K562 (cell line): ENCODE data around the gene MARCHF7.

Experiments
- EZH2 ChIP-seq: IDR thresholded peaks from 2 replicates; pipeline ENCODE4 v1.6.1; 2012; ENCODE audit warnings: low read depth, mild to moderate bottlenecking, inconsistent platforms, low read length, borderline replicate concordance
- POLR2A ChIP-seq: fragments of 450-650 bp; conservative IDR thresholded peaks from 2 replicates; pipeline ENCODE4 v1.6.1; 2016
- ZBTB33 ChIP-seq: sonication (generic); formaldehyde crosslinking; IDR thresholded peaks from 2 replicates; pipeline ENCODE4 v1.8.1; 2023; ENCODE audit warnings: mild to moderate bottlenecking, missing genetic modification reagents
- ZNF79 ChIP-seq: fragments of 250-450 bp; sonication (Bioruptor Pico); IDR thresholded peaks from 2 replicates; pipeline ENCODE4 v1.4.0; 2020; ENCODE audit warnings: low read depth, mild to moderate bottlenecking, moderate library complexity

GRCh38 chr2:159736048-159736447 is 23.7 kb downstream of the MARCHF7 start:
- TF ChIP-seq ZBTB33 (CRISPR knock-in tag) (no peak), POLR2A (no peak), EZH2 (no peak), ZNF79 (CRISPR knock-in tag) (no peak)
